ENCODE results near the gene CRIP1. TPM values are rescaled to one million over a fixed set of nuclear protein-coding genes. Genes with fewer than 3 reads are reported as not detected.

The CRIP1 gene
- total and polyA plus RNA-seq, 2 experiments from 2014 or later: 0.80 to 8.4 TPM

GRCh38 chr14:105460616-105461015 is 26.1 kb upstream of the CRIP1 start (continued):
- TF ChIP-seq ZNF114 (CRISPR knock-in tag; IDR thresholded peaks at IDR 0.05) (no peak), EZH2phosphoT487 (IDR thresholded peaks at IDR 0.05; ENCODE audit: unreplicated experiment) (no peak), JUNB (IDR thresholded peaks at IDR 0.05; ENCODE audit: unreplicated experiment) (no peak)

DNA sequence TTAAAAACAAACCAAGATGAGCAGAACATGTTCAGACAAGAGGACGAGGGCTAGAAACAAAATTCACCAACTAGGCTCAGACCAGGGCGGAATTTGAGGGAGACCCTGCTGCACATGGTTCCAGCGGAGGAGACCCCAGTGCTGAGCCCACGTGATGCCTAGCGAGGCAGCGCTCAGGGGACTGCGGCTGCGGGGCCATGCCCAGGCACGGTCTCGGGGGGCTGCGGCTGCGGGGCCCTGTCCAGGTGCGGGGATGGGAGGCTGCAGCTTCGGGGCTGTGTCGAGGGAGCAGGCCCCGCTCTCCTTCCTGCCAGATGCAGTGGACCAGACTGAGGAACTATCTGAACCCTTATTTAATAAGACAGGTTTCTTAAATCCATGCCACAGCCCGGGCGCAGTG is 24.8 kb upstream of the CRIP1 start:
- peaks cover 19% of the 10 kb centered on the region for H3K27me3 Mint-ChIP-seq (ENCODE audit: insufficient read depth, low read depth, poor library complexity)
- Histone ChIP-seq H3K4me2 (no peak overlapping the region), H3K36me3 (ENCODE audit: insufficient read depth) (peaks cover 3% of the 10 kb centered on the region; the same call in 1 of the 2 replicates), H3K27me3 (ENCODE audit: insufficient read depth) (no peaks in the 10 kb centered on the region), H3K4me1 (ENCODE audit: insufficient read depth) (no peaks in the 10 kb centered on the region), H3F3A (replicated peaks; ENCODE audit: low read depth) (no peaks in the 10 kb centered on the region), H3K4me3 (no peak overlapping the region), H2AFZ (no peak overlapping the region), H3K79me2 (replicated peaks; ENCODE audit: insufficient read depth) (no peaks in the 10 kb centered on the region), H3K27ac (ENCODE audit: low read depth) (0 out of 2 replicates have a peak overlapping the region, but pooled peaks have one; percentile 55), H4K20me1 (replicated peaks; ENCODE audit: insufficient read depth) (0 out of 2 replicates have a peak, but pooled peaks cover 8% of the 10 kb centered on the region), H3K9me2 (ENCODE audit: insufficient read depth) (no peaks in the 10 kb centered on the region)
- H3K36me3 Mint-ChIP-seq (ENCODE audit: low read depth): peaks cover 34% of the 10 kb centered on the region
- no peak for ATAC-seq
- no peak for TF ChIP-seq CREB1 (CRISPR knock-in tag; IDR thresholded peaks at IDR 0.05; ENCODE audit: low read depth)
- TF ChIP-seq EZH2phosphoT487 (IDR thresholded peaks at IDR 0.05; ENCODE audit: unreplicated experiment): no peak
- no peak for TF ChIP-seq ZNF114 (CRISPR knock-in tag; IDR thresholded peaks at IDR 0.05)
- TF ChIP-seq ETS1 (IDR thresholded peaks at IDR 0.05): no peak
- TF ChIP-seq EZH2 (IDR thresholded peaks at IDR 0.05; ENCODE audit: low read depth, unreplicated experiment): no peak
- no peak for TF ChIP-seq ZNF462 (CRISPR knock-in tag; IDR thresholded peaks at IDR 0.05)
- TF ChIP-seq NANOG (IDR thresholded peaks at IDR 0.05; ENCODE audit: borderline replicate concordance): no peak
- no peak for TF ChIP-seq STAT1 (IDR thresholded peaks at IDR 0.05; ENCODE audit: unreplicated experiment)
- TF ChIP-seq, protein P1, sequence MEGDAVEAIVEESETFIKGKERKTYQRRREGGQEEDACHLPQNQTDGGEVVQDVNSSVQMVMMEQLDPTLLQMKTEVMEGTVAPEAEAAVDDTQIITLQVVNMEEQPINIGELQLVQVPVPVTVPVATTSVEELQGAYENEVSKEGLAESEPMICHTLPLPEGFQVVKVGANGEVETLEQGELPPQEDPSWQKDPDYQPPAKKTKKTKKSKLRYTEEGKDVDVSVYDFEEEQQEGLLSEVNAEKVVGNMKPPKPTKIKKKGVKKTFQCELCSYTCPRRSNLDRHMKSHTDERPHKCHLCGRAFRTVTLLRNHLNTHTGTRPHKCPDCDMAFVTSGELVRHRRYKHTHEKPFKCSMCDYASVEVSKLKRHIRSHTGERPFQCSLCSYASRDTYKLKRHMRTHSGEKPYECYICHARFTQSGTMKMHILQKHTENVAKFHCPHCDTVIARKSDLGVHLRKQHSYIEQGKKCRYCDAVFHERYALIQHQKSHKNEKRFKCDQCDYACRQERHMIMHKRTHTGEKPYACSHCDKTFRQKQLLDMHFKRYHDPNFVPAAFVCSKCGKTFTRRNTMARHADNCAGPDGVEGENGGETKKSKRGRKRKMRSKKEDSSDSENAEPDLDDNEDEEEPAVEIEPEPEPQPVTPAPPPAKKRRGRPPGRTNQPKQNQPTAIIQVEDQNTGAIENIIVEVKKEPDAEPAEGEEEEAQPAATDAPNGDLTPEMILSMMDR (conservative IDR thresholded peaks at IDR 0.05; ENCODE audit: low read depth in 2 of 2): no peak
- no peak for TF ChIP-seq JUNB (IDR thresholded peaks at IDR 0.05; ENCODE audit: unreplicated experiment)
- TF ChIP-seq, protein P2, sequence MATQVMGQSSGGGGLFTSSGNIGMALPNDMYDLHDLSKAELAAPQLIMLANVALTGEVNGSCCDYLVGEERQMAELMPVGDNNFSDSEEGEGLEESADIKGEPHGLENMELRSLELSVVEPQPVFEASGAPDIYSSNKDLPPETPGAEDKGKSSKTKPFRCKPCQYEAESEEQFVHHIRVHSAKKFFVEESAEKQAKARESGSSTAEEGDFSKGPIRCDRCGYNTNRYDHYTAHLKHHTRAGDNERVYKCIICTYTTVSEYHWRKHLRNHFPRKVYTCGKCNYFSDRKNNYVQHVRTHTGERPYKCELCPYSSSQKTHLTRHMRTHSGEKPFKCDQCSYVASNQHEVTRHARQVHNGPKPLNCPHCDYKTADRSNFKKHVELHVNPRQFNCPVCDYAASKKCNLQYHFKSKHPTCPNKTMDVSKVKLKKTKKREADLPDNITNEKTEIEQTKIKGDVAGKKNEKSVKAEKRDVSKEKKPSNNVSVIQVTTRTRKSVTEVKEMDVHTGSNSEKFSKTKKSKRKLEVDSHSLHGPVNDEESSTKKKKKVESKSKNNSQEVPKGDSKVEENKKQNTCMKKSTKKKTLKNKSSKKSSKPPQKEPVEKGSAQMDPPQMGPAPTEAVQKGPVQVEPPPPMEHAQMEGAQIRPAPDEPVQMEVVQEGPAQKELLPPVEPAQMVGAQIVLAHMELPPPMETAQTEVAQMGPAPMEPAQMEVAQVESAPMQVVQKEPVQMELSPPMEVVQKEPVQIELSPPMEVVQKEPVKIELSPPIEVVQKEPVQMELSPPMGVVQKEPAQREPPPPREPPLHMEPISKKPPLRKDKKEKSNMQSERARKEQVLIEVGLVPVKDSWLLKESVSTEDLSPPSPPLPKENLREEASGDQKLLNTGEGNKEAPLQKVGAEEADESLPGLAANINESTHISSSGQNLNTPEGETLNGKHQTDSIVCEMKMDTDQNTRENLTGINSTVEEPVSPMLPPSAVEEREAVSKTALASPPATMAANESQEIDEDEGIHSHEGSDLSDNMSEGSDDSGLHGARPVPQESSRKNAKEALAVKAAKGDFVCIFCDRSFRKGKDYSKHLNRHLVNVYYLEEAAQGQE (IDR thresholded peaks at IDR 0.05; ENCODE audit: unreplicated experiment): no peak
- TF ChIP-seq POLR2AphosphoS5 (IDR thresholded peaks at IDR 0.05; ENCODE audit: low read depth): no peak
- no peak for TF ChIP-seq ZNF331 (CRISPR knock-in tag; IDR thresholded peaks at IDR 0.05; ENCODE audit: low read depth)
- peaks cover 2% of the 10 kb centered on the region; the same call in 1 of the 3 replicates for H3K4me1 Mint-ChIP-seq
- no peak for DNase-seq (ENCODE audit: low spot score)
- H3K27ac Mint-ChIP-seq: peak overlapping the region; percentile 90; the same call in 1 of the 2 replicates
- H3K4me3 Mint-ChIP-seq: no peak overlapping the region
- H3K9me3 Mint-ChIP-seq: no peaks in the 10 kb centered on the region; the same call in 2 of the 3 replicates

Measured in GM23338 (cell line).